Vagina (tissue), 2 donors: ENCODE measurements around the gene C14orf39.

Experiments
- CTCF ChIP-seq, 3 experiments: fragments of 450-650 bp in 2 of 3; fragments of 200-600 bp in 1 of 3; sonication (generic) in 1 of 3; IDR thresholded peaks; one replicate each; pipeline ENCODE4 v1.5.1; 2017 to 2019; ENCODE audit warnings: antibody characterized with exemption in 3 of 3, mild to moderate bottlenecking in 2 of 3, moderate library complexity in 2 of 3
- POLR2A ChIP-seq, 2 donors: fragments of 450-650 bp; IDR thresholded peaks; one replicate each; pipeline ENCODE4 v1.6.1; 2017; ENCODE audit warnings: antibody characterized with exemption in 2 of 2, mild to moderate bottlenecking in 2 of 2, moderate library complexity in 2 of 2

- TF ChIP-seq CTCF (IDR thresholded peaks at IDR 0.05) (no peak), POLR2A (IDR thresholded peaks at IDR 0.05) (no peak)
Observed at GRCh38 chr14:60510254-60510950, 24.5 kb upstream of the C14orf39 start.
